AG04450 (cell line): ENCODE measurements around the gene CACNA1C. TPM values are rescaled to one million over a fixed set of nuclear protein-coding genes. Genes with fewer than 3 reads are reported as not detected.

Experiments used
- CTCF ChIA-PET: fragments of 300-600, 350-600 bp; formaldehyde crosslinking; extraction: SDS; loops from one replicate; lab custom pipeline; 2022; ENCODE audit warnings: antibody characterized with exemption, inconsistent platforms; lab: Charles Lee
- POLR2A ChIA-PET: fragments of 350-600 bp; formaldehyde crosslinking; extraction: SDS; loops from one replicate; lab custom pipeline; 2021; ENCODE audit warnings: antibody characterized with exemption, inconsistent platforms; lab: Yijun Ruan, JAX
- DNase-seq: peaks from one replicate; pipeline ENCODE4 v3.0.0-alpha.2; 2011; ENCODE audit warnings: low read depth, low spot score
- H3K27ac ChIP-seq: one replicate; pipeline ENCODE4 v1.5.1; 2012; ENCODE audit warnings: low read depth, low read length, control low read depth
- H3K27me3 ChIP-seq: one replicate; pipeline ENCODE4 v1.6.0; 2012; ENCODE audit warnings: low read length; ENCODE audit not compliant: control insufficient read depth, insufficient read depth
- H3K4me3 ChIP-seq: 2 replicates; pipeline ENCODE4 v1.5.1; 2011; ENCODE audit warnings: mild to moderate bottlenecking, low read depth, low read length, control low read depth
- H3K9me3 ChIP-seq: 2 replicates; pipeline ENCODE4 v1.5.1; 2012; ENCODE audit warnings: low read length; ENCODE audit not compliant: control insufficient read depth, insufficient read depth
- polyA plus RNA-seq: library from polyadenylated mRNA; depleted of rRNA; stranded (reverse); fragments of >200 nt; gene quantifications from 2 replicates; pipeline ENCODE4 v1.2.3, GENCODE V29; 2011
- TF ChIP-seq, protein P1 (sequence below): IDR thresholded peaks from 2 replicates; pipeline ENCODE4 v1.5.1; 2011; ENCODE audit warnings: low read depth, low read length, control low read depth, inconsistent platforms

CACNA1C gene
- polyA plus RNA-seq, 1 experiment: 5.9 TPM

GRCh38 chr12:2323532-2324255 is 270.9 kb downstream of the CACNA1C start:
- Histone ChIP-seq H3K4me3 (no peak overlapping the region), H3K27ac (no peak overlapping the region), H3K9me3 (no peaks in the 10 kb centered on the region; the same call in 1 of the 2 replicates), H3K27me3 (no peaks in the 10 kb centered on the region)
- TF ChIP-seq, protein P1, sequence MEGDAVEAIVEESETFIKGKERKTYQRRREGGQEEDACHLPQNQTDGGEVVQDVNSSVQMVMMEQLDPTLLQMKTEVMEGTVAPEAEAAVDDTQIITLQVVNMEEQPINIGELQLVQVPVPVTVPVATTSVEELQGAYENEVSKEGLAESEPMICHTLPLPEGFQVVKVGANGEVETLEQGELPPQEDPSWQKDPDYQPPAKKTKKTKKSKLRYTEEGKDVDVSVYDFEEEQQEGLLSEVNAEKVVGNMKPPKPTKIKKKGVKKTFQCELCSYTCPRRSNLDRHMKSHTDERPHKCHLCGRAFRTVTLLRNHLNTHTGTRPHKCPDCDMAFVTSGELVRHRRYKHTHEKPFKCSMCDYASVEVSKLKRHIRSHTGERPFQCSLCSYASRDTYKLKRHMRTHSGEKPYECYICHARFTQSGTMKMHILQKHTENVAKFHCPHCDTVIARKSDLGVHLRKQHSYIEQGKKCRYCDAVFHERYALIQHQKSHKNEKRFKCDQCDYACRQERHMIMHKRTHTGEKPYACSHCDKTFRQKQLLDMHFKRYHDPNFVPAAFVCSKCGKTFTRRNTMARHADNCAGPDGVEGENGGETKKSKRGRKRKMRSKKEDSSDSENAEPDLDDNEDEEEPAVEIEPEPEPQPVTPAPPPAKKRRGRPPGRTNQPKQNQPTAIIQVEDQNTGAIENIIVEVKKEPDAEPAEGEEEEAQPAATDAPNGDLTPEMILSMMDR: no peak
- ChIA-PET POLR2A (no interaction called here), CTCF (interaction anchor here (0.6 kb wide), 1 partner anchor 265 kb away, joined by 4 read pairs; no protein-coding TSS in a partner anchor)
- DNase-seq: no peak

- TF ChIP-seq, protein P1: no peak
- H3K27ac ChIP-seq: no peak overlapping the region
- POLR2A ChIA-PET: no interaction called here
- DNase-seq: no peak
- H3K9me3 ChIP-seq: no peaks in the 10 kb centered on the region; the same call in 1 of the 2 replicates
- CTCF ChIA-PET: interaction anchor here (0.9 kb wide), 1 partner anchor 35 kb away, joined by 4 read pairs; no protein-coding TSS in a partner anchor
- H3K4me3 ChIP-seq: no peak overlapping the region
- H3K27me3 ChIP-seq: no peaks in the 10 kb centered on the region
These were observed 271.6 kb downstream of the CACNA1C start for GRCh38 chr12:2324387-2324786.

GRCh38 chr12:2325519-2325918 is 272.7 kb downstream of the CACNA1C start:
- H3K27ac ChIP-seq: no peak overlapping the region
- POLR2A ChIA-PET: no interaction called here
- H3K4me3 ChIP-seq: no peak overlapping the region
- H3K9me3 ChIP-seq: no peaks in the 10 kb centered on the region; the same call in 1 of the 2 replicates
- CTCF ChIA-PET: no interaction called here
- no peak for DNase-seq
- TF ChIP-seq, protein P1: no peak
- H3K27me3 ChIP-seq: no peaks in the 10 kb centered on the region

GRCh38 chr12:2326470-2326869 is 273.7 kb downstream of the CACNA1C start:
- Histone ChIP-seq H3K9me3 (no peaks in the 10 kb centered on the region; the same call in 1 of the 2 replicates), H3K27me3 (no peaks in the 10 kb centered on the region), H3K27ac (no peak overlapping the region), H3K4me3 (no peak overlapping the region)
- TF ChIP-seq, protein P1: no peak
- CTCF ChIA-PET: no interaction called here
- POLR2A ChIA-PET: no interaction called here
- DNase-seq: no peak

GRCh38 chr12:2328661-2329060 is 275.9 kb downstream of the CACNA1C start:
- TF ChIP-seq, protein P1: no peak
- POLR2A ChIA-PET: no interaction called here
- DNase-seq: no peak
- no peak overlapping the region for H3K4me3 ChIP-seq
- no peaks in the 10 kb centered on the region; the same call in 1 of the 2 replicates for H3K9me3 ChIP-seq
- H3K27me3 ChIP-seq: no peaks in the 10 kb centered on the region
- CTCF ChIA-PET: interaction anchor here (0.7 kb wide), 1 partner anchor 67 kb away, joined by 3 read pairs; no protein-coding TSS in a partner anchor
- H3K27ac ChIP-seq: no peak overlapping the region
